ENCODE results near the gene CUBN. TPM values are rescaled to one million over a fixed set of nuclear protein-coding genes. Genes with fewer than 3 reads are reported as not detected.
A peak's percentile ranks its signal among the peaks of the same experiment; 100 is the strongest.

CUBN gene
- total RNA-seq, 1 donor: 3.2 TPM

DNA sequence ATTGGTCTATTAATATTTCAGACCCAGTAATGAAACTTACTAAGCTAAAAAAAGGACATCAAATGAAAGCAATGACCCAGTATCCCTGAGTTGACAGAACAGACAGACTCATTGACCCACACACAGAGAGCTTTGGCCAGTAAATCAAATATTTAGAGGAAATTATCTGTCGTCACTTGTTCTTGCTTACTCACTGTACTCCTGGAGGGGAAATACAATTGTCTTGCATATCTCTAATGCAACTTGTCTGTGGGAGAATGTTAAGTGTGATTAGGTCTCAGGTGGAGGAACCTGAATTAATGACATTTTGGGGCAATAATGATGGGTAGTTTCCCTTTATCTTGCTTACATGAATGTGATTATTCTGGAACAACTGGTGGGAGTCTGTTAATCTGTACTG lies 80.4 kb downstream of the CUBN start:
- DNase-seq (ENCODE audit: low read depth in 2 of 3, low spot score in 2 of 3): no peak

DNA sequence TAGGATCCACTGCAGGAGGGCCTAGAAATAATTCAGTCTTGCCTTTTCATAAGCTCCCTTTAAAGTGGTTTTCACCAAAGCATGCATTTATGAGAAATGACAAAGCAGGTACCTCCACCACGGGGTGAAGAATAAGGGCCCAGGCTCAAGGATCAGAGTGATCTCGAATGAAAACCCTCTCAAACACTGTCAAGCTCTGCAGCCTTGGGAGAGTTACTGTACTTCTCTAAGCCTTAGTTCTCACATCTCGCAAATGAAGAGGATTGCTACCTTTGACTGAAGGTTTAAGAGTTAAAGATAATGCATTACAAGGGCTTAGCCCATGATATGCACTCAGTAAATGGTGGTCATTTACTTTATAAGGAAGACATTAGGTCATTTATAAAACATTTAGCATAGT lies 81.7 kb downstream of the CUBN start:
- no peak for DNase-seq (ENCODE audit: low read depth in 2 of 3, low spot score in 2 of 3)

DNA sequence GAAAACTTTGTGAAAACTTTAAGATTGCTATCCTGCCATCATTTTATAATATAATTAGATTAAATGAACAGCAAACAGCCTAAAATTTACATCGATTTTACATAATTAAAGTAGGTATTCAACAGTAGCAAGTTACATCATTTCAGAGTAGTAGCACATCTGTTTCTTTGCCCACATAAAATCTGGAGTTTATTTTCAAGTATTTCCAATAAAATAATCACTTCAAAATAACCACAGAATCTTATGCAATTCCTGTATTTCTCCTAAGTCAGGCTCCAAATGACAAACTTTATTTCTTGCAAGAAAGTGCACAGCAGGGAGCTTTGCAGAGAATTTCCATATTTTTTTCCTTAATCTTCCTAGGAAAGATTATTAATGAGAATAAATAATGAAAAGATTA lies 82.6 kb downstream of the CUBN start:
- DNase-seq (ENCODE audit: low read depth in 2 of 3, low spot score in 2 of 3): no peak

DNA sequence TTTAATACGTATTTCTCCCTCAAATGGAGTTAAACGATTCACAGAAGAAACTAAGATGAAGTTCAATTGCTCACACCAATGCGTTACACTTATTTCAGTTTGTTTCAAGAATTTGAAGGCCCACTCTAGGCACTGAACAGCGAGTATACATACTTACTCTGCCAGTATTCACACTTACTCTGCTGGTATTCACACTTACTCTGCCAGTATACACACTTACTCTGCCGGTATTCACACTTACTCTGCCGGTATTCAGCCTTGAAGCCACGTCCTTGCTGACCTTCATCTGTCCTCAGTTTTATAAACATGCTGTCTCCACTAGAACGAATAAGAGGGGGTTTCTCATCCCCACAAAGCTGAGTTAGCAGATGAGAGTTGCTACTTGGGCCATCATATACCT lies 86.0 kb downstream of the CUBN start:
- DNase-seq (ENCODE audit: low read depth in 2 of 3, low spot score in 2 of 3): no peak

DNA sequence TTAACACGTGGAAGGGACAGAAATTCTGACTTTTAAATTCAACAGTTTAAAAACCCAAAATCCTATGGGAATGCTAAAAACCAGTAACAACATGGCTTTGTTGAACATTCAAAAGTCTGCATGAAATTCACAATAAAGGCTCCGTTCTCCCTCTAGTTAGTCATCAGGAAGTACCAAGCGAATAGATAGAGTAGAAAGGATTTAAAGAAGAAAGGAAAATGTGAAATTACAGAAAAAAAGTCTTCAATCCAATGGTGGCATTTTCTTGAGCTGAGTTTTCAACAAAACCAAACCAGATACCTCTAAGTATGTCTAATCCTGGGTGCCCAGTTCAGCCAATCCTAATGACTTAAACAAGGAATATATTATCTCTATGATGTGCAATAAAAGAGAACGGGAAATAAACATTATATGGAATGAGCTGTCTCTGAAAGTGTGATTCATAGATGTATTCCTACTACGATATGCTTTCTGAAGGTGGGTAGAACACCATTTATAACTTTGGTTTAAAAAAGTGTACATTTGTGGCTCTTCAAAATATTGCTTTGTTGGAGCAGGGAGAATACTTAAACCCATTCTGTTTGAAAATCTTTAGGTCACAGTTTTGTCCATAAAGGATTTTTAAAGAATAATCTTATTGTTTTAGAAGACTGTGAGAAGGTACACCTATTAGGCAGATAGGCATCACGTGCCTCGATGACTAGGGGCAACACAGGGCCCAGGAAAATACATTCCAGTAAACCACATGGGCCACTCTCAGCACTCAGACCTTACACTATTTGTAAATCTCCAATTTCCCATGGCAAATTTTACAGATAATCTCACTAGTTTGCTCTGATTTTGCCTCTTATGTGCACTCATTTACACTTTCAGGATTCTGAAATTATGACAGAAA lies 87.7 kb downstream of the CUBN start:
- DNase-seq (ENCODE audit: low read depth in 2 of 3, low spot score in 2 of 3): no peak

DNA sequence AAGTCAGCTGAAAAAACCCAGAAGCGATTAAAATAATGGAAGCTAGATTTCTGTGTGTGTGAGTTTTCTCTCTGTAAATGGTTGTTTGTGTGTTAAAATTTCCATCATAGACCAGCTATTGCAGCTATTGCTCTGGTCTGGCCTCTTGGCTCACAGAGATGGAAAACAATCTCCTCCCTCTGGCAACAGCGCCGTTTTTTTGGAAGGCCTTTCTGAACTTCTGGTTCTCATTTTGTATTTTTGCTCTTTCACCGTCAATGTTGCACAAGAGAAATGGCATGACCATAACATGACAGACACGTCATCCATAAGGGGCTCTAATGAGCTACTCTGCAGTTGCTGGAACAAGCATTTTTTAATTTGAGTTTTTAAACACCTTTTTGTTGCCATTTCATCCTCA lies 91.0 kb downstream of the CUBN start:
- DNase-seq (ENCODE audit: low read depth in 2 of 3, low spot score in 2 of 3): no peak

DNA sequence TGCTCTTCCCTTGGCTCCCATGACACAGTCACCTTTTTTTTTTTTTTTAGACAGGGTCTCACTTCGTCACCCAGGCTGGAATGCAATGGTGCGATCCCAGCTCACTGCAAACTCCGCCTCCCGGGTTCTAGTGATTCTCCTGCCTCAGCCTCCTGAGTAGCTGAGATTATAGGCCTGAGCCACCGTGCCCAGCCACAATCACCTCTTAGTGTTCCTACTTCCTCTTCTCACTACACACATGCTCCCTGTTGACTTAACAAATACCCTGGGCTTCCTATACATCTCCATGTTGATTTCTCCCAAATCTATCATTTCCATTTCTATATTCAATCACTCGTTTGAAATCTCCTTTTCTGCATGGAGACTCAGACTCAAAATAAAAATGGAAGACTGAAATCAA lies 91.7 kb downstream of the CUBN start:
- no peak for DNase-seq (ENCODE audit: low read depth in 2 of 3, low spot score in 2 of 3)

DNA sequence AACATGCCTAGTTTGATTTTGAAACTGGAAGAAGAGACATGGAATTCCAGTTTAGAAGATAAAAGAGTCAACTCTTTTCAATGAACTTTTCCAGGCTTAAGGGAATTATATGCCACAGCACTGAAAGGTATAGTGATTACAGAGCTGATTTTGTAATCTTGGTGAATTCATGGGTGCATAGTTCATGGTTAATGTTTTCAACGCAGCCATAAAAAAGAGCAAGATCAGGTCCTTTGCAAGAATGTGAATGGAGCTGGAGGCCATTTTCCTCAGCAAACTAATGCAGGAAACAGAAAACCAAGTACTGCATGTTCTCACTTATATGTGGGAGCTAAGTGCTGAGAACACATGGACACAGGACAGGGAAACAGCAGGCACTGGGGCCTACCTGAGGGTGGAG lies 94.2 kb downstream of the CUBN start:
- no peak for DNase-seq (ENCODE audit: low read depth in 2 of 3, low spot score in 2 of 3)

DNA sequence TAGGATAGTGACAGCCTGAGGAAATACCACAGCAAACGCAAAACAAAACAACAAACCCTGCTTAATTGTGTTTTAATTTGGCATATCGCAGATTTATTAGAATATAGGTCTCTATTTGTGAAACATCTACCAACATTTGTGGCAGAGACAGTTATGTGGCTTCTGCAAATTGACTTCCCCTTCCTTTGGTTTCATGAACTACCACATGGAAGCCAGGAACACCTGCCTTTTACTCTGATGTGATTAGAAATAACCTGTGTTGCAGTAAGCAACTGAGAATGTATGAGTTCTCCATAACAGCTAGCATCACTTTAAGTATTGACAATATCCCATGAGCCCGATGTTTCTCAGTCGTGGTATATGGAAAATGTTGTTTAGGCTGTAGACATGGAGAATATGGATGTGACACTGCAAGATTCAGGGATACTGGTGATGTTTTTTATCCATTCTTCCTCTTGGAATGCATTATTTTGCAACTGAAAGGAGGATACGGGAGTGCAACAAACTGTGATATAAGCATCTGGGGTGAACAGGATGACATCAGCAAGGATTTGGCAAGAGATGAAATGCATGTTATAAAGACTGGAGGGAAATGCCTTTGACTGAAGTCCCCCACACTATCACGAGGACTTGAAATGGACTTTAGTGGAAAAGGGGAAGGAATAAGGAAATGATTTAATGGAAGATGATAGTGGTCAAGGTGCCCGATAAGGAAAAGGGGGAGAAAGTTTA lies 95.9 kb downstream of the CUBN start:
- peak in 1 of 3 donors; percentile 51 for DNase-seq (ENCODE audit: low read depth in 2 of 3, low spot score in 2 of 3)

DNA sequence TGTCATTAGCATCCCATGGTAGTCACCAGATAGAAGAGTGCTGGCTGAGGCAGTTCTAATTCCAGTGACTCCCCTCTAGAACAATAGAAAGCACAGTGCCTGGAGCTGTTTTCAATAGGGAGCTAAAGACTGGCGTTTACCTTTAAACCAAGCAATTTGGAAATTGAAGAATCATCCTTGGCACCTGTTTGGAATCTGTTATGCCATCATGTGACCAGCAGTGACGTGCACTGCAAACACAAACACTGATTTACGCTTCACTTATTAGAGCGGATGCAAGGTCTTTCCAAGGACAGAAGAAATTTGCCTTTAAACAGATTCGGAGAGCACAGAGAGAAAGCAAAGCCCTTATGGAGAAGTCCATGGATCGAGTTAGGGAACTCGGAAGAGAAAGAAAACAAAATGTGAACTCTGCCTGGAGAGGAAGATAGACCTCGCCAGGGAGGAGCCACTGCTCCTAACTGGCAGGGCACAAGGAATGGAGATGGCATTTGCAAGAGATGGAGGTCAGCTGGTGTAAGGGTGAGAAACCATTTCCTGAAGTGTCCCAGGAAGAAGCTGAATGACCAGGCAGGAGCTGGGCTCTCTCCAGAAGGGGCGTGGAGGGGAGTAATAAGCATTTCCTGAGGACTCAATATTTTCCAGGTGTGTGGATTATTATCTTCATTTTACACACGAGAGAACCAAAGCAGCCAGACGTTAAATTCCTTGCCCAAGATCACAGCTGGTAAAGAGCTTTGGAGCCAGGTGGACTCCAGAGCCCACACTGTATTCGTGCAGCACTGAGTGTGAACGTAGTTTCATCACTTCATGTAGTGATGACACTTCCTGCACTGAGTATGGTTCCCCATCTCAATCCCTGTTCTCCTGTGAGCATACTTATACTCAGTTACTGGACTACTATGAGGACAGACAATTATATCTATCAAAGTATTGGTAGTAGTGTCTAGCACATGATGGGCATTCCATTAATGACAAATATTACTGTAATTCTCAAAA lies 97.7 kb downstream of the CUBN start:
- no peak for DNase-seq (ENCODE audit: low read depth in 2 of 3, low spot score in 2 of 3)

DNA sequence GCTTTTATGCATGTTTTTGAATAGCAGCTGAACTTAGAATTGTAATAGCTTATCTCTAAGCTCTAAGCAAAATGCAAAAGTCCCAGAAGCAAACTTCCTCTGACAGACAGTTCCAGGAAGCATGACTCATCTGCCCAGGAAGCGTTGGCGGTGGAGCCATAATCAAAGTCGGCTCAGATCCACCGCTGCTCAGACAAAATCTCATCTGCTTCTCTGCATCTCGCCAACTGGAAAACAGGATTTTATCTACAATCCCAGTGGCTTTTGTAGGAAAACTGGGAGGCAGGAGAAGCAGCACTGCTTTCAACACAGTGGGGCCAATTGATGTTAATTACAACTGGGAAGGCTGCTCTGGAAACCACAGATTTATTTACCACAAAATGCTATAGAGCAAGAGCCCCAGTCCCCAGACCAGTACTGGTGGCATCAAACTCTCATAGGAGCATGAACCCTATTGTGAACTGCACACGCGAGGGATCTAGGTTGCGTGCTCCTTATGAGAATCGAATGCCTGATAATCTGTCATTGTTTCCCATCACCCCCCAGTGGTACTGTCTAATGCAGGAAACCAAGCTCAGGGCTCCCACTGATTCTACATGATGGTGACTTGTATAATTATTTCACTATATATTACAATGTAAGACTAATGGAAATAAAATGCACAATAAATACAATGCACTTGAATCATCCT lies 99.9 kb downstream of the CUBN start:
- DNase-seq (ENCODE audit: low read depth in 2 of 3, low spot score in 2 of 3): peak; percentile 52 to 74 (median 66)

DNA sequence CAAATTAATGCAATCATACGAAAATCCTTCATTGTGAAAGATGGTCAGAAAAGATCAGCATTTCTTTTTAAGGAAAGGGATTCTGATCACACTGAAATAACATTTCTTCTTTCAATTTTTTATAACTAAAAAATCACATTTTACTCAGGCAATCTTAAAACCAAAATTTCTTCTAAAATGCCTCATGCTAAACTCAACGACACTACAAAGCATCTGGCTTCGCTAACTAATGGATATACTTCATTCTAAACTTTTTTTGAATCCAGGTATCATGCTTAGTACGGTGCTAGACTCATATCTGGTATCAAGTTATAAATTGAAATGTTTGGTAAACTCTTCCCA lies 100.4 kb downstream of the CUBN start:
- DNase-seq (ENCODE audit: low read depth in 2 of 3, low spot score in 2 of 3): no peak

DNA sequence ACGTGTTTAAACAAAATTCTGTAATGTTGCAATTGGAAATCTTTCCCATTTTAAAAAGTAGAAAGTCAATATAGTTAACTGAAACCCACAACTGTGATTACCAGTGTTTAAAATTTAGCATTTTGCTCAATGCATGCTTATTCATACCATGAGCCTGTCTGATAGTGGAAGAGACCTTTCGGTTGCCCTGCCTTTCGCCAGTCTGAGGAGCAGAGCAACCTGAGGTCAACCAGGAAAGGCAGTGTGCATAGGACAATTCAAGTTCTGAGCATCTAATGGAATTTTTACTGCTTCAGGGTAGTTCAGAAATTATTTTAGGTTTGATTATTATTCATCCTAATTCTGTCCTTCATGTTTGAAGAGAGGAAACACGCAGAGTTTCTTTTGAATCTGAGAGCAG lies 100.8 kb downstream of the CUBN start:
- DNase-seq (ENCODE audit: low read depth in 2 of 3, low spot score in 2 of 3): no peak

DNA sequence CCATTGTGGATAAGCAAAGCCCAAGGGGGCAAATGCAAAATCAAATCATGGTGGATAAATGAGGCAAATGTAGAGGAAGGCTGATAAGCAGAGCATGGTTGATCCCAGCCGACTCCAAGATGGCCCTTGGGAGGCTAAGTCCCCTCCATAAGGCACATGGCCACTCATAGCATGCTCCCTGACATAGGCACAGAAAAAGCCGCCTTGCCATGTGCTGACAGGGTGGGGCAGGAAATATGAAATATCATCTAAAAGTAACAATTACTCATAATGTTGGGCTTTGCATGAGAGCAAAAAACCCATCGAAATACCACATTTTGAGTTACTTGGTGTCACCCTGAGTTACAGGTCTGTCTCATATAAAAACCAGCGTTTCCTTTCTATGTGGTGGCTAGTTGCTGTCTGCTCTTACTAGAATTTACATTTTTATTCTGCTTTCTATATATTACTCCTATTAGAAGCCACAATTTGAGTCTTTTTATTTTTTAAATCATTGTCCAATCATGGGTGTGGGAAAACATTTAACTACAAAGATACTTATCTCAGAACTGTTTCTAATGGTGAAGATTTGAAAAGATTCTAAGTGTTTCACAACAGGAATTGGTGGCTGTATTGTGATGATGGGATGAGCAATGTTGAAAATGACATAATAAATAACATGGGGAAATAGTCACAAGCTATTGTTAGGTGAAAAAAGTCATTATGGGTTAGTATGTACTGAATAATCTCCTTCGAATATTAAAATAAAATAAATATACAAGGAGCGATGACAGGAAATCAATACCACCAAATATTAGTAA lies 102.7 kb downstream of the CUBN start:
- peak in 1 of 3 donors; percentile 45 for DNase-seq (ENCODE audit: low read depth in 2 of 3, low spot score in 2 of 3)

DNA sequence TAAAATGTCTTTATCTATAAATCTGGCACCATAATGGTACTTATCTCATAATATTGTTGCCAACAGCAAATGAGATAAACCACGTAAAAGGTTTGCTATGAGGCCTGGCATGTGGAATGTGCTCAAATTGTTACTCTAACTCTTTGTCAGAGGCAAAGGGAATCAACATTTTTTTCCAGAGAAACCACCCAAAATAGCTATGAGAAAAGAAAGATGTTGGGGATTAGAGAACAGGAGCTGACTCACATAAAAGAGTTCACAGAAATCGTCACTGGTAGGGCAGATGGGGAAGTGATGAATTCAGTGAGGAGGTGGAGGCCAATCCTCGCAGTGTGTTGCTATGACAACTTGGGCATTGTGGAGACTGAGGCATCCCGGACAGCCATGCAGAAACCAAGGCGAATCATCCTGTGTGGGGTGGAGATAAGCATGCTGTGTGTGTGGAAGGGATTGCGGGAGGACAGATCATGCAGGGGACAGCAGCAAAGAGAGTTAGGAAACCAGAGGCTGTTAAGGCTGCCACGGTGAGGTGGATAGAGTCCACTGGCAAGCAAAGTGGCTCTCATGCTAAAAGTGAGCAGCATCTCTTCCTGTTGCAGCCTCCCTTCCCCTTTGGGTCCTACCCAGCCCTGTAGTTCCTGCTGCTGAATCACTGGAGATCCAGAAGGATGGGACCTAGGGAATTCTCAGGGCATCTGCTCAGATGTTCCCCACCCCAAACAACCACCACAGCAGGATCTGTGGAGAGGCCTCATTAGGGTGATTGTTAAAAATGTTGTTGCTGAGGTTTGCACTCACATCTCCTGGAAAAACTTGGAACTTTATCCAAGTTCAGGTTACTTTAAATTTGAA lies 103.9 kb downstream of the CUBN start:
- peak in 2 of 3 donors; percentile 64 to 65 for DNase-seq (ENCODE audit: low read depth in 2 of 3, low spot score in 2 of 3)

DNA sequence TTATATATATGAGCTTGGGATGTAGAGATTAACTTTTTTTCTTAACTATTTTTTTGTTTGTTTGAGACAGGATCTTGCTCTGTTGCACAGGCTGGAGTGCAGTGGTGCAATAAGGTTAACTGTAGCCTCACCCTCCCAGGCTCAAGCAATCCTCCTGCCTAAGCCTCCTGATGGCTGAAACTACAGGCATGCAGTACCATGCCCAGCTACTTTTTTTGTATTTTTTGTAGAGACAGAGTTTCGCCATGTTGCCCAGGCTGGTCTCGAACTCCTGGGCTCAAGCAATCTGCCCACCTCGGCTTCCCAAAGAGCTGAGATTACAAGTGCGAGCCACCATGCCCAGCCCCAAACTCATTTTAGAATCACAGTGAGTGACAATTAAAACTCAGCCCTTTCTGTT lies 105.2 kb downstream of the CUBN start:
- DNase-seq (ENCODE audit: low read depth in 2 of 3, low spot score in 2 of 3): no peak

DNA sequence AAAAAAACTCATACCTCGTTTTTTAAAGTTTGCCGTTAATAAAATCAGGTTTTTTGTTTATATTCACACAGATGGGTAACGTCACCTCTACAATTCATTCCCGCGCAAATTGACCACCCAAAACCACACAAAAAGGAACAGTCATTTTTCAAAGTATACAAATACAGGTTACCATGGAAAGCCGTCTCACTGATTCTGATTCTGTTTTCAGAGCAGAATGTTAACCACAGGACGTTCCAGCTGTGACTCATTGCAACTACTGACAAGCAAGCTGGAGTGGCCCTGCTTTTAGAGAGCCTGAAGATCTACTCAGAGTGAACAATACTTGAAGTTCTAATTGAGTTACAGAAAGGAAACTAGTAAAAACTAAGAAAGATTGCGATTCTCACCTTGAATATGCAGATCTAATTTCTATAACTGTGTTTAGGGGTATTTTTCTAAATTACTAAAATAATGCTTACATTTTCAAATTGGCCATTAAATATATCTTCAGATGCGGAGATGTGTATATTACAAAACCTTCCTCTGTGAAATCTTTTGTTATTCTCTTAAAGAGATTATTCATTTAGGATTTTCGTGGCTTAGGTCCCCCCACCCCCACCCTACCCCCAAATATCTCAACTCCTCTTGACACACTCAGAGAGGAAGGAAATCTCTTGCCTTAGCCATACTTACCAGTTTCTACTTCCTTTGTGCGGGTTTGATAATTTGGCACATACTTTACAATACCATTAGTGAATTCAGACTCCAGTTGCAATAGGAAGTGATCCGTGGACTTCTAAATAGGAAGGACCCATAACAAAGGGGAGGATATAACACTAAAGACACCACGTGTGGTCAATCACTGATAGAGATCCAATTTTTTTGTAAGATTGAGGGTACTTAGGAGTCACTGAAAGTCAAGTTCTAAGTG lies 106.0 kb downstream of the CUBN start:
- DNase-seq (ENCODE audit: low read depth in 2 of 3, low spot score in 2 of 3): peak; percentile 67 to 97 (median 94)

DNA sequence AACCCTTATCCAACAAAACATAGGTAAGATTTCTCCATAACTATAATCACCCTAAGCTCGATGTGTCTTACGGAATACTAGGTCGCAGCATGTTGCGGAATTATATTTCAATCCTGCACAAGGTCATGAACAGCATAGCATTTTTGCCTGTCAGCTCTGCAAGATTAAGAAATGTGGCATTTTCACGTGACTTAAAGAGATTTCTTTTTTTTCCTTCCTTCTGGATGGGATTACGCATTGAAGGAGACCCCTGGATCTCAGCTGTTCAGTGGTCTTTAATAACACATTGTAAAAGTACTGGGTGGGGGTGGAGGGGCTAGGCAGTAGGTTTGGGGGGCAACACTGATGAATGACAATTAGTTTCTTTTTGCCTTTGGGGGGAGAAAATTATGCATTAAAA lies 106.7 kb downstream of the CUBN start:
- no peak for DNase-seq (ENCODE audit: low read depth in 2 of 3, low spot score in 2 of 3)
